ENCODE results near the gene ZNF662. TPM values are rescaled to one million over a fixed set of nuclear protein-coding genes. Genes with fewer than 3 reads are reported as not detected.
A peak's percentile ranks its signal among the peaks of the same experiment; 100 is the strongest.

ZNF662 gene
- total and polyA plus RNA-seq, 2 of the 8 experiments (the other 6 are each of a cell fraction or from before 2014, with no cell fraction given): 0.03 TPM; not detected in 1

- Histone ChIP-seq H2BK15ac (ENCODE audit: low read length) (no peak overlapping the region), H3K27me3 (replicated peaks in 1 of 4; ENCODE audit: control insufficient read depth in 3 of 4, extremely low read depth in 1 of 4, insufficient read depth in 3 of 4, low read length in 3 of 4) (no peaks in the 10 kb centered on the region; a peak in 1 of 7 replicates), H2AK5ac (ENCODE audit: low read depth, low read length) (no peak overlapping the region), H3K79me1 (ENCODE audit: low read depth, low read length) (no peaks in the 10 kb centered on the region), H3K9me3 (ENCODE audit: insufficient read depth in 2 of 2, low read depth in 1 of 2, low read length in 1 of 2) (no peaks in the 10 kb centered on the region), H4K5ac (ENCODE audit: insufficient read length, low read depth, low read length) (no peak overlapping the region), H3K4ac (replicated peaks; ENCODE audit: insufficient read length, low read depth, low read length) (no peak overlapping the region), H3K56ac (replicated peaks; ENCODE audit: insufficient read length, low read depth, low read length) (no peak overlapping the region), H3K4me3 (ENCODE audit: extremely low read depth in 1 of 4, insufficient read depth in 2 of 4, low read depth in 3 of 4, low read length in 4 of 4) (no peak overlapping the region), H2BK20ac (ENCODE audit: low read length) (no peak overlapping the region), H3K9ac (replicated peaks in 1 of 4; ENCODE audit: extremely low read depth in 1 of 4, low read depth in 3 of 4, low read length in 3 of 4) (no peak overlapping the region), H3K79me2 (ENCODE audit: control insufficient read depth in 1 of 2, insufficient read depth in 2 of 2, low read length in 2 of 2) (no peaks in the 10 kb centered on the region), H2BK120ac (replicated peaks; ENCODE audit: low read depth, low read length) (no peak overlapping the region), H4K20me1 (replicated peaks in 1 of 2; ENCODE audit: control insufficient read depth in 1 of 2, insufficient read depth in 2 of 2, low read length in 2 of 2) (no peaks in the 10 kb centered on the region), H2AFZ (ENCODE audit: low read length) (no peak overlapping the region), H3K14ac (ENCODE audit: insufficient read length) (no peak overlapping the region), H4K91ac (replicated peaks; ENCODE audit: insufficient read length, low read length) (no peak overlapping the region), H3K36me3 (ENCODE audit: control insufficient read depth in 2 of 4, insufficient read depth in 4 of 4, low read length in 3 of 4) (no peaks in the 10 kb centered on the region), H4K8ac (ENCODE audit: extremely low read depth, insufficient read depth, low read length) (no peak overlapping the region), H2BK12ac (ENCODE audit: low read depth, low read length) (no peak overlapping the region), H3K27ac (ENCODE audit: low read depth, low read length) (no peak overlapping the region), H2BK5ac (ENCODE audit: low read depth, low read length) (no peak overlapping the region), H3K18ac (ENCODE audit: extremely low read depth, low read length) (no peak overlapping the region), H3K23ac (ENCODE audit: insufficient read length) (no peak overlapping the region), H3K4me1 (replicated peaks in 1 of 4; ENCODE audit: control insufficient read depth in 3 of 4, insufficient read depth in 4 of 4, low read length in 3 of 4) (no peaks in the 10 kb centered on the region), H3K23me2 (ENCODE audit: low read depth, low read length) (no peaks in the 10 kb centered on the region), H3K4me2 (ENCODE audit: insufficient read depth in 1 of 2, low read depth in 2 of 2, low read length in 2 of 2) (no peak overlapping the region)
- CTCF ChIA-PET (ENCODE audit: partially characterized antibody): interaction anchor here (1.4 kb wide), 1 partner anchor 9 kb away, joined by 3 read pairs; no protein-coding TSS in a partner anchor
- DNase-seq (ENCODE audit: low read depth in 1 of 2, low spot score in 2 of 2) (no peak), FAIRE-seq (no peak)
- POLR2A ChIA-PET (ENCODE audit: partially characterized antibody): no interaction called here
- TF ChIP-seq YY1 (IDR thresholded peaks at IDR 0.05; ENCODE audit: low read depth, low read length): 0 out of 2 replicates have a peak, but pooled peaks have one; percentile 42
- TF ChIP-seq POLR2A (IDR thresholded peaks at IDR 0.05; ENCODE audit: control extremely low read depth in 1 of 2, low read depth in 2 of 2, low read length in 2 of 2): no peak
- 94% methylated on average over 15 of the region's 15 CpGs; no CpG with 5 or more reads in 1 of the 2 experiments for WGBS, 2 experiments (ENCODE audit: extremely low coverage in 1 of 2, insufficient coverage in 1 of 2, insufficient read length in 1 of 2, insufficient replicate concordance in 2 of 2, low coverage in 1 of 2, low lambda C conversion rate in 2 of 2, missing lambda C conversion rate in 1 of 2)
Measured at GRCh38 chr3:42864321-42864950, 41.5 kb upstream of the ZNF662 start.
